ENCODE results near the gene SMARCAL1.
"Not testable (repeated sequence)": the region's sequence is repeated elsewhere in the genome, so short reads cannot be mapped to it uniquely, and the experiment has no call there.

The SMARCAL1 gene

DNA sequence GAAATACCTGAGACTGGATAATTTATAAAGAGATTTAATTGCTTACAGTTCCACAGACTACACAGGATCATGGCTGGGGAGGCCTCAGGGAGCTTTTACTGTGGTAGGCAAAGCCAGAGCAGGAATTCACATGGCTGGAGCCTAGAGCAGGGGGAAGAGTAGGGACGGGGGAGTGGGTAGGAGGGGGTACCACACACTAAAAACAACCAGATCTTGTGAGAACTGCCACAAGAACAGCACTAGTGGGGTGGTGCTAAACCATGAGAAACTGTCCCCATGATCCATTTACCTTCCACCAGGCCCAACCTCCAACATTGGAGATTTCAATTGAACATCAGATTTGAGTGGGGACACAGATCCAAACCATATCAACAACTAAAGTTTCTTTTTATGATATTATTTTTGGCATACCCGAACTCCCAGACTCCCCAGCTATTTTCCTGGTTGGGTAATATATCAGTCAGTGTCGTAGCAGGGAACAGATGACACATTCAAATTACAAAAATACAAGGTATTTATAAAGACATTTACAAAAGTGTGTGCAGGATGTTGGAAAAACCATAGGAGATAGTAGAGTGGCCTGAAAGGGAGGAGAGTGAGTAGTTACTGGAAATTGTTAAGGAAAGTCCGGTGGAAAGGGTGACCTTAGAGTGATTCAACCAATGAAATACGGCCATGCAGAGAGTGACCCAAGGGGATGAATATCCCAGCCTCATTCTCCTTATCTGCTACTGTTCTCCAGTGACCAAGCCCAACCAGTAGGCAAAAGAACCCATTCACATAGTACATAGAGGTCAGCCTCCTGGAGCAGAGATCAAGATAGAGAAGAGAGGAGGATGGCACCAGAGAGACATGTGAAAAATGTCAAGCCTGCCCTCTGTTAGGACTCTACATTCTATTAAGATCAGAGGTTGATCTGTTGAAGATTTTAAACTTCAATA lies 95.2 kb downstream of the SMARCAL1 start:
- Histone ChIP-seq H3K4me1 (ENCODE audit: control insufficient read depth, low read depth, low read length) (peaks cover under 1% of the 10 kb centered on the region), H3K36me3 (ENCODE audit: control insufficient read depth, low read depth, low read length) (peaks cover 28% of the 10 kb centered on the region), H3K9ac (ENCODE audit: low read length) (no peak overlapping the region), H3K9me3 (ENCODE audit: control insufficient read depth, low read depth, low read length) (no peaks in the 10 kb centered on the region), H3K27ac (ENCODE audit: low read length) (no peak overlapping the region), H3K4me3 (ENCODE audit: low read length) (no peak overlapping the region), H3K27me3 (ENCODE audit: control insufficient read depth, insufficient read depth, low read length) (no peaks in the 10 kb centered on the region)

DNA sequence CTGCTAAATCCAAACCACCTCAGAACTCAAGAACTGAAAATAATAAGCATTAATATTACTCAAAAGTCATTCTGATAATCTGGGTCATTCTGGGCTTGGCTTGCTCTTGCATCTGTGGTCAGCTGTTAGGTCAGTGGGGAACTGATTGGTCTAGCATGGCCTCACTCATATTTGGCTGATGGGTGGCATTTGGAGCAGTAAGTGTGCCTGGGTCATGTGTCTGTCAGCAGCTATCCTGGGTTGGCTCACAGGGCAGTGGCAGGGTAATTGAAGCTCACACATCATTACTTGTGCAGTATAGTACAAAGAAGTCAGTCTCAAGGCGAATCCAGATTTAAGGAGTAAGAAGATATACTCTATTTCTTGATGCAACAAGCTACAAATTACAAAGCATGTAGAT lies 95.9 kb downstream of the SMARCAL1 start:
- Histone ChIP-seq H3K9ac (ENCODE audit: low read length) (no peak overlapping the region), H3K27me3 (ENCODE audit: control insufficient read depth, insufficient read depth, low read length) (no peaks in the 10 kb centered on the region), H3K27ac (ENCODE audit: low read length) (no peak overlapping the region), H3K4me1 (ENCODE audit: control insufficient read depth, low read depth, low read length) (no peaks in the 10 kb centered on the region), H3K9me3 (ENCODE audit: control insufficient read depth, low read depth, low read length) (no peaks in the 10 kb centered on the region), H3K36me3 (ENCODE audit: control insufficient read depth, low read depth, low read length) (peaks cover 20% of the 10 kb centered on the region), H3K4me3 (ENCODE audit: low read length) (no peak overlapping the region)

DNA sequence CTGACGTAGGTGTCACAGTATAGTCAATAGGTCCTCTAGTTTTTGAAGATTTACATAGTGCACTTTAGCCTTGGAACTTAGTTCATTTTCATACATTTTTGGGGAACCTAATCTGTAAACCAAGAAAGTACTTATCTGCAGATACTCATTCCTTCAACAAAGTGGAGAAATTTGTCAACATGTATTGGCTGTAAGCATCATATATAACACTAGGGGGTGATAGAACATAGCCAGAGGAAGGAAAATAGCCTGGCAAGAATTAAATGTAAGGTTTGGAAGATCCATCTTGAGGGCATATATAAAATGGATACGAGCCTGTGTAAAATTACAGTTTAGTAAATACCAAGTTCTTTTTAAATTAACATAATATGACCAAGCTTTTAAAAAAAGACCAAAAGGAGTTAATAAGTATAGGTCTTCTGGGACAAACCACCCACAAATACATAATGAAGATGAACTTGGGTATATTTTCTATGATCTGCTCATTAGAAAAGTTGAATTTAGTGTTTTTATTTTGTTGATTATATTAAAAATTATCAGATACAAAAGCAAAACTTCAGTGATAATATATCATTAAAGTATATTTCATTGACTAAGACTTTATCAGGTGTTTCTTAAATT lies 104.6 kb downstream of the SMARCAL1 start:
- H3K9me3 ChIP-seq (ENCODE audit: control insufficient read depth, low read depth, low read length): no peaks in the 10 kb centered on the region
- H3K4me3 ChIP-seq (ENCODE audit: low read length): no peak overlapping the region
- H3K27me3 ChIP-seq (ENCODE audit: control insufficient read depth, insufficient read depth, low read length): no peaks in the 10 kb centered on the region
- peaks cover 5% of the 10 kb centered on the region for H3K36me3 ChIP-seq (ENCODE audit: control insufficient read depth, low read depth, low read length)
- H3K27ac ChIP-seq (ENCODE audit: low read length): no peak overlapping the region
- H3K4me1 ChIP-seq (ENCODE audit: control insufficient read depth, low read depth, low read length): no peaks in the 10 kb centered on the region
- H3K9ac ChIP-seq (ENCODE audit: low read length): no peak overlapping the region

GRCh38 chr2:216517447-216518225 lies 105.4 kb downstream of the SMARCAL1 start:
- H3K27ac ChIP-seq (ENCODE audit: low read length): no peak overlapping the region
- no peak overlapping the region for H3K9ac ChIP-seq (ENCODE audit: low read length)
- H3K27me3 ChIP-seq (ENCODE audit: control insufficient read depth, insufficient read depth, low read length): no peaks in the 10 kb centered on the region
- peaks cover 5% of the 10 kb centered on the region for H3K36me3 ChIP-seq (ENCODE audit: control insufficient read depth, low read depth, low read length)
- H3K4me1 ChIP-seq (ENCODE audit: control insufficient read depth, low read depth, low read length): no peaks in the 10 kb centered on the region
- H3K4me3 ChIP-seq (ENCODE audit: low read length): no peak overlapping the region
- no peaks in the 10 kb centered on the region for H3K9me3 ChIP-seq (ENCODE audit: control insufficient read depth, low read depth, low read length)

- not testable (repeated sequence) for H3K27ac ChIP-seq (ENCODE audit: low read length); H3K4me1 ChIP-seq (ENCODE audit: control insufficient read depth, low read depth, low read length); H3K36me3 ChIP-seq (ENCODE audit: control insufficient read depth, low read depth, low read length); H3K4me3 ChIP-seq (ENCODE audit: low read length); H3K27me3 ChIP-seq (ENCODE audit: control insufficient read depth, insufficient read depth, low read length); H3K9ac ChIP-seq (ENCODE audit: low read length); H3K9me3 ChIP-seq (ENCODE audit: control insufficient read depth, low read depth, low read length)
Measured at GRCh38 chr2:216518566-216519119, 106.4 kb downstream of the SMARCAL1 start.

DNA sequence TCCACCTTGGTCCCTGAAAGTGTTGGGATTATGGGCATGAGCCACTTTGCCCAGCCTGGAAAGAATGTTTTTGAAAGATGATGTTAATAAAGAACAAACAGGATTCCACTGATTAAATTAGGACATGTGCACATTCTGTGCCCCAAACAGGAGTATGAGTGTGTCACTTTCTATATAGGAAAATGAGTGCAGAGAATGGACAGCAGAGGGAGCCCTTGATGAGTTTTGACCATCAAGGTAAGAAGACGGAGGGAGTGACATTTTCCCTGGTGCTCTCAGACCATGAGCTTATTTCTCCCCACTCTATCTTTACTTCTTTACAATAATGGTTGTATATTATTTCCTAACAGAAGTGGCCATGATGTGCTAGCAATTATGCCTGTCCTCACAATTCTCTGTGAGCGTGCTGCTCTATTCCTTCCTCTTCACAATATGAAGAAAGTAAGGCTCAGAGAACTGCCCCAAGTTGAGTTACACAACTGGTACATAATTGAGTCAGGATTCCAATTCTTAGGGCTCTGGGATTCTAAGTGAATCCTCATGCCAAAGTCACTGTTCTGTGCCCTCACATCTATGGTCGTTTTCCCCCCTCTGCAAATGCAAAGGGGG lies 107.0 kb downstream of the SMARCAL1 start:
- H3K36me3 ChIP-seq (ENCODE audit: control insufficient read depth, low read depth, low read length): peaks cover 5% of the 10 kb centered on the region
- no peak overlapping the region for H3K27ac ChIP-seq (ENCODE audit: low read length)
- no peaks in the 10 kb centered on the region for H3K4me1 ChIP-seq (ENCODE audit: control insufficient read depth, low read depth, low read length)

GRCh38 chr2:216520112-216520511 lies 107.8 kb downstream of the SMARCAL1 start:
- H3K4me1 ChIP-seq (ENCODE audit: control insufficient read depth, low read depth, low read length): no peaks in the 10 kb centered on the region

More for the DNA sequence above, 107.0 kb downstream of the SMARCAL1 start:
- Histone ChIP-seq H3K4me3 (ENCODE audit: low read length) (no peak overlapping the region), H3K27me3 (ENCODE audit: control insufficient read depth, insufficient read depth, low read length) (no peaks in the 10 kb centered on the region), H3K9ac (ENCODE audit: low read length) (no peak overlapping the region), H3K9me3 (ENCODE audit: control insufficient read depth, low read depth, low read length) (no peaks in the 10 kb centered on the region)

DNA sequence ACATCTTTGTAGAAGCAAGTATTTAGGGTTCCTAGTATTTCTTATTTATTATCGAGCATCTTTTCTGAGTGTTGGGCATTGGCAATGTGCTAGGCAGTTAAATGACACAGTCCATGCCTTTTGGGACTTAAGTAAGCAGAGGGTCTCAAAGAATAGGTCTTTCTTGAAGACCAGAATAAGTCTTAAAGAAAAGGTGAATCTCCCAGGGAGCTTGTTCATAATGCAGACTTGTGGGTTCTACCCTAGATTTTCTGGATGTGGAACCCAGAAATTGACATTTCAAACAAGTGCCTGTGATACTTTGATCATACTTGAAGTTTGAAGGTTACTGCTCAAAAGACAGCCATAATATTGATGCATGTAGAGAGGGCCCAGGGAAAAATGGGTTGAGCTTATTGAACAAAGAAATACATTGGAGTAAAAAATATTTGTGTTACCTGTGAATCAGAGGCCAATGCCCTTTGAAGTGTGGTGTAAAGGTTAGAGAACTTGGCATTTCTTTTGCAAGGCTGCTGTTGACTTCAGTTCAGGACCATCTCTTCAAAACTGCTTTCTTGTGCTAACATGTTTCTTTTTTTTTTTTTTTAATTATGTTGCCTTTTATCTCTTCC lies 110.7 kb downstream of the SMARCAL1 start:
- Histone ChIP-seq H3K27me3 (ENCODE audit: control insufficient read depth, insufficient read depth, low read length) (no peaks in the 10 kb centered on the region), H3K36me3 (ENCODE audit: control insufficient read depth, low read depth, low read length) (peaks cover 5% of the 10 kb centered on the region), H3K4me1 (ENCODE audit: control insufficient read depth, low read depth, low read length) (no peaks in the 10 kb centered on the region), H3K9me3 (ENCODE audit: control insufficient read depth, low read depth, low read length) (no peaks in the 10 kb centered on the region), H3K4me3 (ENCODE audit: low read length) (no peak overlapping the region), H3K9ac (ENCODE audit: low read length) (no peak overlapping the region), H3K27ac (ENCODE audit: low read length) (no peak overlapping the region)

More at GRCh38 chr2:216520112-216520511, 107.8 kb downstream of the SMARCAL1 start:
- H3K36me3 ChIP-seq (ENCODE audit: control insufficient read depth, low read depth, low read length): peaks cover 5% of the 10 kb centered on the region
- no peak overlapping the region for H3K27ac ChIP-seq (ENCODE audit: low read length)
- H3K4me3 ChIP-seq (ENCODE audit: low read length): no peak overlapping the region
- no peaks in the 10 kb centered on the region for H3K27me3 ChIP-seq (ENCODE audit: control insufficient read depth, insufficient read depth, low read length)
- no peaks in the 10 kb centered on the region for H3K9me3 ChIP-seq (ENCODE audit: control insufficient read depth, low read depth, low read length)
- H3K9ac ChIP-seq (ENCODE audit: low read length): no peak overlapping the region

GRCh38 chr2:216525972-216526371 lies 113.7 kb downstream of the SMARCAL1 start:
- no peak overlapping the region for H3K27ac ChIP-seq (ENCODE audit: low read length)
- H3K36me3 ChIP-seq (ENCODE audit: control insufficient read depth, low read depth, low read length): peaks cover under 1% of the 10 kb centered on the region
- no peaks in the 10 kb centered on the region for H3K4me1 ChIP-seq (ENCODE audit: control insufficient read depth, low read depth, low read length)
- H3K4me3 ChIP-seq (ENCODE audit: low read length): no peak overlapping the region
- no peak overlapping the region for H3K9ac ChIP-seq (ENCODE audit: low read length)
- H3K9me3 ChIP-seq (ENCODE audit: control insufficient read depth, low read depth, low read length): no peaks in the 10 kb centered on the region
- no peaks in the 10 kb centered on the region for H3K27me3 ChIP-seq (ENCODE audit: control insufficient read depth, insufficient read depth, low read length)

DNA sequence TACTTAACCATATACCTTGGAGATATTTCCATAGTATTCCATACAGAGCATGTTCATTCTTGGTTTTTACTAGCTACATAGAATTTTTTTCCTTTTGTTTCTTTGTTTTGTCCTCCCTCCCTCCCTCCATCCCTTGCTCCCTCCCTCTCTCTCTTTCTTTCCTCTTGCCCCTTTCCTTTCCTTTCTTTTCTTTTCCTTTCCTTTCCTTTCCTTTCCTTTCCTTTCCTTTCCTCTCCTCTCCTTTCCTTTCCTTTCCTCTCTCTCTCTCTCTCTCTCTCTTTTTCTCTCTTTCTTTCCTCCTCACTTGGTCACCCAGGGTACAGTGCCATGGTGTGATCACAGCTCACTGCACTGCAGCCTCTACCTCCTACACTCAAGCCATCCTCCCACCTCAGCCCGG lies 114.7 kb downstream of the SMARCAL1 start:
- no peaks in the 10 kb centered on the region for H3K9me3 ChIP-seq (ENCODE audit: control insufficient read depth, low read depth, low read length)
- no peak overlapping the region for H3K27ac ChIP-seq (ENCODE audit: low read length)
- no peak overlapping the region for H3K4me3 ChIP-seq (ENCODE audit: low read length)
- no peak overlapping the region for H3K9ac ChIP-seq (ENCODE audit: low read length)
- no peaks in the 10 kb centered on the region for H3K36me3 ChIP-seq (ENCODE audit: control insufficient read depth, low read depth, low read length)
- no peaks in the 10 kb centered on the region for H3K4me1 ChIP-seq (ENCODE audit: control insufficient read depth, low read depth, low read length)
- no peaks in the 10 kb centered on the region for H3K27me3 ChIP-seq (ENCODE audit: control insufficient read depth, insufficient read depth, low read length)
